Pons (tissue), 1 donor: ENCODE measurements around the gene OAS2.
"Not testable (repeated sequence)": the region's sequence is repeated elsewhere in the genome, so short reads cannot be mapped to it uniquely, and the experiment has no call there.

Source experiments
- DNase-seq: peaks from one replicate; pipeline ENCODE4 v3.0.0-alpha.2; 2016; ENCODE audit warnings: low spot score

OAS2 gene

GRCh38 chr12:112950701-112951100 lies 27.6 kb upstream of the OAS2 start:
- no peak for DNase-seq

- not testable (repeated sequence) for DNase-seq
Observed at GRCh38 chr12:112957125-112957524, 21.2 kb upstream of the OAS2 start.

GRCh38 chr12:112961074-112961473 lies 17.2 kb upstream of the OAS2 start:
- DNase-seq = no peak

- no peak for DNase-seq
Observed at GRCh38 chr12:112961536-112961935, 16.8 kb upstream of the OAS2 start.

DNA sequence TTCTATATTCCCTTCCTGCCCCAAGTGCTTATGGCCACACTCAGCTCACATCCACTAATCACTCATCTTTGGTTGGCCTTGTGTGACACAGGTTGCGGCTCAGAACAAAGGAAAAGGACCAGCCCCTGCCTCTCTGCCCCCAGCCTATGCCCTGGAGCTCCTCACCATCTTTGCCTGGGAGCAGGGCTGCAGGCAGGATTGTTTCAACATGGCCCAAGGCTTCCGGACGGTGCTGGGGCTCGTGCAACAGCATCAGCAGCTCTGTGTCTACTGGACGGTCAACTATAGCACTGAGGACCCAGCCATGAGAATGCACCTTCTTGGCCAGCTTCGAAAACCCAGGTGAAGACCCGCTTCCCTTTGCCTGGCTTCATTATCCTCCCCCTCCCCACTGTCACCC lies 15.8 kb upstream of the OAS2 start:
- DNase-seq = no peak

- DNase-seq = peak; percentile 83
Observed at GRCh38 chr12:112963227-112963861, 15.0 kb upstream of the OAS2 start.

GRCh38 chr12:112964067-112964670 lies 14.2 kb upstream of the OAS2 start:
- DNase-seq = no peak

DNA sequence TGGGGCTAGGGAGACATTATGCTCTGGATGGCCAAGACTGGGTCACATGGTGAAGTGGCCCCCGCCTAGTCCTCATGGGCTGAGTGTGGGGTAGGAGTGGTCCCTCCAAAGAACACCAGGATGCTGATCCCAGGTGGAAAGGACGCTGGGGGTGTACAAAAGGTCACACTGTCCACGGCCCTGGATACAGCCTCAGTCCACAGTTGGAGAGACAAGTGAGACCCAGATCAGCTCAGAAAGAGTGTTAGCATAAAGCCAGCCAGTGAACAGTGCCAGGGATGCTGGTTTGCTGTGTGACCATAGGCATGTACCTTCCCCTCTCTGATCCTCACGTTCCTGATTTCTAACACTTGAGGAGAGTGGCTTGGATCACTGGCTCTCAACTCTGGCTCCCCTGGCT lies 13.4 kb upstream of the OAS2 start:
- DNase-seq = no peak

DNA sequence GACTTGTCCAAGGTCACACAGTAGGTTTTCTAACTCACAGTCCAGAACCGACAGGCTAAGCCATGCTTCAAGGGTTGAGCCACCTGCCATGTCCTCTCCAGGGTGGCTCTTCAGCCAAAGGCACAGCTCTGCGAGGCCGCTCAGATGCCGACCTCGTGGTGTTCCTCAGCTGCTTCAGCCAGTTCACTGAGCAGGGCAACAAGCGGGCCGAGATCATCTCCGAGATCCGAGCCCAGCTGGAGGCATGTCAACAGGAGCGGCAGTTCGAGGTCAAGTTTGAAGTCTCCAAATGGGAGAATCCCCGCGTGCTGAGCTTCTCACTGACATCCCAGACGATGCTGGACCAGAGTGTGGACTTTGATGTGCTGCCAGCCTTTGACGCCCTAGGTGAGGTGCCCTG lies 12.7 kb upstream of the OAS2 start:
- no peak for DNase-seq

DNA sequence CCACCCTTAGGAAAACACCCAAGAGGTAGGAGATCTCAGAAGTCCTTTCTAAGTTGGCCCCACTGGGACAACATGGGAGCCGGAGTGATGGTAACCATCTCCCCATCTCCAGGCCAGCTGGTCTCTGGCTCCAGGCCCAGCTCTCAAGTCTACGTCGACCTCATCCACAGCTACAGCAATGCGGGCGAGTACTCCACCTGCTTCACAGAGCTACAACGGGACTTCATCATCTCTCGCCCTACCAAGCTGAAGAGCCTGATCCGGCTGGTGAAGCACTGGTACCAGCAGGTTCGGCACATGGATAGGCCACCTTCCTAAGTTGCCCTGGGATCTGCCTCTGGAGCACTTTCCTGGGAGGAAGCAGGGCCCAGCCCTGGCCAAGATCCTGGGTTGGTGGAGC lies 11.0 kb upstream of the OAS2 start:
- no peak for DNase-seq

DNA sequence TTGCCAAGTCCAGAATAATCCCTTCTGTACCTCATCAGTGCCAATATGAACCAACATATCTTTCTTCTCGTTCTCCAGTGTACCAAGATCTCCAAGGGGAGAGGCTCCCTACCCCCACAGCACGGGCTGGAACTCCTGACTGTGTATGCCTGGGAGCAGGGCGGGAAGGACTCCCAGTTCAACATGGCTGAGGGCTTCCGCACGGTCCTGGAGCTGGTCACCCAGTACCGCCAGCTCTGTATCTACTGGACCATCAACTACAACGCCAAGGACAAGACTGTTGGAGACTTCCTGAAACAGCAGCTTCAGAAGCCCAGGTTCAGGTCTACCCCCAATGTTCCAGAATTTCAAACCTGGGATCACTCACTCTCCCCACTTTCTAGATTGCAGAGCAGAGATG lies 10.5 kb upstream of the OAS2 start:
- DNase-seq = no peak

- no peak for DNase-seq
Observed at GRCh38 chr12:112969547-112970306, 8.6 kb upstream of the OAS2 start.

DNA sequence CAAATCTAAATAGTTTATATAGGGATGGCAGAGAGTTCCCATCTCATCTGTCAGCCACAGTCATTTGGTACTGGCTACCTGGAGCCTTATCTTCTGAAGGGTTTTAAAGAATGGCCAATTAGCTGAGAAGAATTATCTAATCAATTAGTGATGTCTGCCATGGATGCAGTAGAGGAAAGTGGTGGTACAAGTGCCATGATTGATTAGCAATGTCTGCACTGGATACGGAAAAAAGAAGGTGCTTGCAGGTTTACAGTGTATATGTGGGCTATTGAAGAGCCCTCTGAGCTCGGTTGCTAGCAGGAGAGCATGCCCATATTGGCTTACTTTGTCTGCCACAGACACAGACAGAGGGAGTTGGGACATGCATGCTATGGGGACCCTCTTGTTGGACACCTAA lies 7.9 kb upstream of the OAS2 start:
- no peak for DNase-seq

- DNase-seq = no peak
Observed at GRCh38 chr12:112971248-112971647, 7.1 kb upstream of the OAS2 start.

GRCh38 chr12:112973011-112973735 lies 5.1 kb upstream of the OAS2 start:
- DNase-seq = no peak

DNA sequence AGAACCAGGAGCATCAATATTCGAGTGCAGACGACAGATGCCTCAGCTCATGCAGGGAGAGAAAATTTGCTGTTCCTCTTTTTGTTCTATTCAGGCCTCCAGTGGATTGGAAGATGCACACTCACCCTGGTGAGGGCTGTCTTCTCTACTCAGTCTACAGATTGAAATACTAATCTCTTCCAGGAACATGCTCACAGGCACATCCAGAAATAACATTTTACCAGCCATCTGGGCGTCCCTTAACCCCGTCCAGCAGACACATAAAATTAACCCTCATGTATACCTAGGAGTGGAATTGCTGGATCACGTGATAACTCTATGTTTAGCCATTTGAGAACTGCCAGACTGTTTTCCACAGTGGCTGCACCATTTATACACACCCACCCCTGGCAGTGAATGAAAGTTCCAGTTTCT lies 4.5 kb upstream of the OAS2 start:
- peak; percentile 32 for DNase-seq

- no peak for DNase-seq
Observed at GRCh38 chr12:112974904-112975303, 3.4 kb upstream of the OAS2 start.

DNA sequence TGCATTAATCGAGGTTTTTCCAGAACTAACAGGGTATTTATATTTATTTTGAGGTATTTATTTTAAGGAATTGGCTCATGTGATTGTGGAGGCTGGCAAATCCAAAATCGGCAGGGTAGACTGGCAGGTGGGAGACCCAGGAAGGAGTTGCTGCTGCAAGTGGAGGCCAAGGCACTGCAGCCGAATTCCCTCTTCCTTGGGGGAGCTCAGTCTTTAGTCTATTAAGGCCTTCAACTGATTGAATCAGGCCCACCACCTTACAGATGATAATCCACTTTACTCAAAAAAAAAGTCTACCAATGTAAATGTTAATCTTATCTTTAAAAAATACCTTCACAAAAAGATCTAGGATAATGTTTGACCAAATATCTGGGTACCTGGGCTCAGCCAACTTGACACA lies 1.2 kb upstream of the OAS2 start:
- DNase-seq = no peak

DNA sequence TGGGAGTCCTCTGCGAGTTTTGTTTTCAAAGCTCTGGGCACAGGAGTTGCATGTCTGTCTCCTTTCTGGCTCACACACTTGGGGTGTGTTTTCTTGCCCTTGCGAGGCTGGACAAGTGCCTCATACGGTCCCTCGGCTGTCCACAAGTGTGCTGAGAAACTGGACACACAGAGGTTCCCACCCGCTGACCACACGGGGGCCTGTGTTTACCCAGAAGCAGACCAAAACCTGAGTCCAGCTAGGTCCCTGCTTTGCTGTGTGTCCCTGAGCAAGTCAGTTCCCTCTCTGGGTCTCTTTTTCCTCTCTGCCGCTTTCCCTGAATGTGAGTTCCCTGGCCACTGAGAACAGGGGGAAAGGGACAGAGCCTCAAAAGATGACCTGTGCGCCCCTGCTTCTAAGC lies 678 bp upstream of the OAS2 start:
- no peak for DNase-seq

- DNase-seq = peak; percentile 24
Observed at GRCh38 chr12:112979041-112979680, 842 bp downstream of the OAS2 start.

- DNase-seq = no peak
Observed at GRCh38 chr12:112980491-112981158, 2.3 kb downstream of the OAS2 start.
